Immature natural killer cell (primary cell): ENCODE data around the gene SAXO1. TPM values are rescaled to one million over a fixed set of nuclear protein-coding genes. Genes with fewer than 3 reads are reported as not detected.

Experiments used
- DNase-seq, 3 donors: peaks; one replicate each; pipeline ENCODE4 v3.0.0; 2022; ENCODE audit warnings: mixed read lengths in 1 of 3
- H3K27ac Mint-ChIP-seq, 6 donors: one replicate each; pipeline ENCODE4 v1.8.0; 2020; ENCODE audit warnings: mixed read lengths in 6 of 6, mild to moderate bottlenecking in 5 of 6, inconsistent platforms in 4 of 6, moderate library complexity in 3 of 6
- H3K27me3 Mint-ChIP-seq, 3 donors: one replicate each; pipeline ENCODE4 v1.8.0; 2020 to 2021; ENCODE audit warnings: low read depth in 3 of 3, mild to moderate bottlenecking in 3 of 3, mixed read lengths in 3 of 3, moderate library complexity in 3 of 3, inconsistent platforms in 1 of 3
- H3K36me3 Mint-ChIP-seq, 3 donors: one replicate each; pipeline ENCODE4 v1.8.0; 2020; ENCODE audit warnings: mixed read lengths in 3 of 3, inconsistent platforms in 2 of 3, mild to moderate bottlenecking in 2 of 3
- H3K4me1 Mint-ChIP-seq, 2 donors: one replicate each; pipeline ENCODE4 v1.8.0; 2020; ENCODE audit warnings: inconsistent platforms in 2 of 2, mild to moderate bottlenecking in 2 of 2, mixed read lengths in 2 of 2, moderate library complexity in 1 of 2
- H3K4me3 Mint-ChIP-seq, 5 donors: one replicate each; pipeline ENCODE4 v1.8.0; 2020; ENCODE audit warnings: mild to moderate bottlenecking in 5 of 5, mixed read lengths in 5 of 5, inconsistent platforms in 3 of 5, moderate library complexity in 3 of 5
- H3K9me3 Mint-ChIP-seq, 6 donors: one replicate each; pipeline ENCODE4 v1.8.0; 2020; ENCODE audit warnings: mild to moderate bottlenecking in 6 of 6, mixed read lengths in 6 of 6, inconsistent platforms in 4 of 6, moderate library complexity in 3 of 6
- polyA plus RNA-seq, 3 donors: library from polyadenylated mRNA; unstranded; fragments of 300-500 nt; fragmentation: Illumina TruSeq; gene quantifications; one replicate each; pipeline ENCODE4 v1.2.3, GENCODE V29; 2021

The SAXO1 gene
- polyA plus RNA-seq, 3 donors from 2014 or later: not detected

GRCh38 chr9:18906656-18907395 lies 126.2 kb downstream of the SAXO1 start:
- no peaks in the 10 kb centered on the region for H3K36me3 Mint-ChIP-seq

DNA sequence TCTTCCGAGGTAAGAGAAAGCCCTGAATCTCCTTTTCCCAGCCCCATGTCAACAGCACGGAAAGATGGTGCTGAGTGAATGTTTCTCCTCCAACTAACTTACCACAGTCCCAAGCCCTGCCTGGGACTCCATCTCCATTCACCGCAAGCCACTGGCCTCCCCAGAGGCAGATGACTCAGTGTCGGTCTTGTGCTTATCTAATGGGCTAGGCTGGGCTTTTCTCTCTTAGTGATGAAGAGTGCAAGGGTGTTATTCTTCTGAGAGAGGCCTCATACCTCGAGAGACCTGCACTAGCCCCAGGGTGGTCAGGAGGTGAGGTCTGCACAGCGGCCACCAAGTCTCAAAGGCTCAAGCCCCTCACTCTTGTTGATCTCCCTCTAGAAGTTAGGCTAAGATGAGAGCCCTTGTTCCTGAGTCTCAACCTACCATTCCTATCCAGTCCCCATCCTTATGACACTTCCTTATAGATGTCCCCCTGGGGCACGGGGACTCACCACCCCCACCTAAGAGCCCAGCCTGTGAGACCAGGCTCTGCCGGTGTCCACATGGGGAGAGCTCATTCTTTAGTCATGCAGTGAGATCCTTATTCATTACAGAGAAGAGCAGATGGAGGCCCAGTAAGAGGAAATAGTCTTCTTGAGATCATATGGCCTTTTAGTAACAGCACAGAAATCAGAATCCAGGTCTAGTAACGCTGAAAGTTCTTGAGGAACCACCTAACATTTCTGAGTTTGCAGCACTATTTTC lies 127.0 kb downstream of the SAXO1 start:
- Mint-ChIP-seq H3K27me3 (peaks cover 2 to 12% (median 3%) of the 10 kb centered on the region in 3 donors), H3K4me1 (no peaks in the 10 kb centered on the region), H3K27ac (no peak overlapping the region), H3K36me3 (no peaks in the 10 kb centered on the region), H3K4me3 (no peak overlapping the region), H3K9me3 (peaks cover 2 to 9% (median 5%) of the 10 kb centered on the region in 6 donors)
- no peak for DNase-seq

More at GRCh38 chr9:18906656-18907395, 126.2 kb downstream of the SAXO1 start:
- H3K9me3 Mint-ChIP-seq: peaks cover 1 to 8% (median 4%) of the 10 kb centered on the region in 6 donors
- H3K4me3 Mint-ChIP-seq: no peak overlapping the region
- no peak overlapping the region for H3K27ac Mint-ChIP-seq
- no peaks in the 10 kb centered on the region for H3K4me1 Mint-ChIP-seq
- peaks cover 2 to 12% (median 3%) of the 10 kb centered on the region in 3 donors for H3K27me3 Mint-ChIP-seq
- DNase-seq: no peak

DNA sequence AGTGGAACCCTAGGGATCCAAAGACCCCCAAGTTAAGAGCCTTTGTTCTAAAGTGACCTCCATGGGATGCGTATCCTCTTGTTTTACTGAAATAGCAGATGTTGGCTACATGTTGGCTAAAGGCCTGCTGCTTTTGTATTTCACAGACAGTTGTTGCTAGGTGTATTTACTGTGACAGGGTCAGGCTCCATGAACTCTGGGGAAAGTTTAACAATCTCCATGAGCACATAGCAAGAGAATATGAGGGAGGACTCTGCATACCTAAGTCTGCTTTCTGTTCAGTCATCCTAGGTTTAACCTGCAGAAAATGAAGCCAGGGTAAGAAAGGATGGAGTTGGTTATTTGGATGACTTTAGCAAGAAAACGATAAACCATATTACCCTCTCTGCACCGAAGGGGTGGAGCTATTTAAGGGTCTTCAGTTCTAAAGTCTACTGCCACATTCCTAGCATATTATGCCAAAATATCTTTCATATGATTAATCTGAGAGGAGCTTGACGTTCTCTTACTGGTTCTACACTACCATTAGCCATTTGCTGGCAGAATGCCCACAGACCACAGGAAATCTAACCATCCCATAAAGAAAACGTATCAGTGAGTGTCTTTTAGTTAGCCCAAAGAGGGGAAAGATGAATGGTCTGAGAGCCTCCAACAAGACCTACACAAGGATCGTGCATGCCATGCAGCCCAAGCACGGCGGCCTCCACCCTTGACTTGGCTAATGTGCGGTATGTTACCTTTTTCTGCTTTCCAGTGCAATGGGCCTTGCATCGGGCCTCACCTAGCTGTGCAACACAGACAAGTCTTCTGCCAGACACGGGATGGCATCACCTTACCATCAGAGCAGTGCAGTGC lies 127.8 kb downstream of the SAXO1 start:
- H3K4me3 Mint-ChIP-seq: no peak overlapping the region
- H3K4me1 Mint-ChIP-seq: no peaks in the 10 kb centered on the region
- peaks cover 2 to 11% (median 5%) of the 10 kb centered on the region in 6 donors for H3K9me3 Mint-ChIP-seq
- H3K36me3 Mint-ChIP-seq: no peaks in the 10 kb centered on the region
- DNase-seq: no peak
- peaks cover 2 to 8% (median 3%) of the 10 kb centered on the region in 3 donors for H3K27me3 Mint-ChIP-seq
- no peak overlapping the region for H3K27ac Mint-ChIP-seq

DNA sequence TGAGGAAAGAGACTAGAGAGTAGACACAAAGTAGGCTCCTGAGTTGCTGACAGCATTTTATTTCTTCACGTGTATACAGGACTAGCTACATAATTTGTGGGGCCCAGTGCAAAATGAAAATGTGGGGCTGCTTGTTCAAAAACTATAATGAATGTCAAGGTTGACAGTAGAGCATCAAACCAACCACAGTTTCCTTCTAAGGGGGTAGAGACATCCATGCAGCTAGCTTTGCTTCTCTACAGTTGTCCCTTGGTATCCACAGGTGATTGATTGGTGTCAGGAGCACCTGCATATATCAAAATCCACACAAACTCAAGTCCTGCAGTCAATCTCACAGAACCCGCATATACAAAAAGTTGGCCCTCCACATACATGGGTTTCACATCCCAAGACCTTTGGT lies 129.6 kb downstream of the SAXO1 start:
- Mint-ChIP-seq H3K36me3 (no peaks in the 10 kb centered on the region), H3K9me3 (peaks cover 2 to 14% (median 5%) of the 10 kb centered on the region in 6 donors), H3K27me3 (peaks cover 2 to 7% (median 3%) of the 10 kb centered on the region in 3 donors), H3K27ac (no peak overlapping the region), H3K4me1 (no peaks in the 10 kb centered on the region), H3K4me3 (no peak overlapping the region)
- no peak for DNase-seq

GRCh38 chr9:18896531-18897179 lies 136.4 kb downstream of the SAXO1 start:
- Mint-ChIP-seq H3K9me3 (peaks cover 4 to 20% (median 14%) of the 10 kb centered on the region in 6 donors), H3K27me3 (peaks cover 0 to 1% (median 0%) of the 10 kb centered on the region in 3 donors), H3K4me3 (no peak overlapping the region), H3K27ac (no peak overlapping the region), H3K36me3 (peaks cover 0 to 6% (median 3%) of the 10 kb centered on the region in 3 donors), H3K4me1 (peaks cover 6 to 13% of the 10 kb centered on the region in 2 donors)
- no peak for DNase-seq

DNA sequence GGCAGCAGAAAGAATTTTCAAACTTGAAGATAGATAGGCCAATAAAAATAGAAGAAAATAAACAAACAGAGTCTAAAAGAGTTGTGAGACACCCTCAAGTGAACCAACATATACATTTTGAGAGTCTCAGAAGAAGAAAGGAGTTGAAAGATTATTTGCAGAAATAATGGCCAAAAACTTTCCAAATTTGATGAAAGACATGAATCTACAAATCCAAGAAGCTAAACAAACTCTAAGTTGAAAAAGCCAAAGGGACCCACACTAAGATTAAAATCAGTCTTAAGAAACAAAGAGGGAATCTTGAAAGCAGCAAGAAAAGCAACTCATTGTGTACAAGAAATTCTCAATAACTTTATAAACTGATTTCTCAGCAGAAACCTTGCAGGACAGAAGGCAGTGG lies 137.0 kb downstream of the SAXO1 start:
- H3K9me3 Mint-ChIP-seq: peaks cover 4 to 20% (median 14%) of the 10 kb centered on the region in 6 donors
- peaks cover 0 to 6% (median 3%) of the 10 kb centered on the region in 3 donors for H3K36me3 Mint-ChIP-seq
- H3K4me3 Mint-ChIP-seq: no peak overlapping the region
- DNase-seq: no peak
- peaks cover 0 to 1% (median 0%) of the 10 kb centered on the region in 3 donors for H3K27me3 Mint-ChIP-seq
- H3K27ac Mint-ChIP-seq: no peak overlapping the region
- H3K4me1 Mint-ChIP-seq: peaks cover 6 to 13% of the 10 kb centered on the region in 2 donors

DNA sequence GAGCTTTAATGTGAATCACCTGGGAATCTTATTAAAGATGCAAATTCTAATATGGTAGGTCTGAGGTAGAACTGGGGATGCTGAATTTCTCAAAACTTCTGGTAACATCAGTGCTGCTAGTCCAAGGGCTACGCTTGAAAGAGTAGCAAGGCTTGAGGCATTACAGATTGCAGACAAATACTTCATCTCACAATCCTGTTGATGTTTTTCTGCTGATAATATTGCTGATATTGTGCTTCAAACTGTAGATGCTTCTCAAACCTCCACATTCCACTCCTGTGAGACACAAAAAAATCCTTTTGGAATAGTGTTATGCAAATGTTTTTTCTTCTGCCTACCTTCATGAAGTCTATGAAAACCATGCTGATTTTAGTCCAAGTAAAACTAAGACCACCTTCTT lies 139.5 kb downstream of the SAXO1 start:
- H3K4me3 Mint-ChIP-seq: no peak overlapping the region
- H3K27me3 Mint-ChIP-seq: peaks cover 0 to 8% (median 0%) of the 10 kb centered on the region in 3 donors
- H3K9me3 Mint-ChIP-seq: peaks cover 4 to 16% (median 13%) of the 10 kb centered on the region in 6 donors
- peaks cover 0 to 6% (median 3%) of the 10 kb centered on the region in 3 donors for H3K36me3 Mint-ChIP-seq
- H3K27ac Mint-ChIP-seq: no peak overlapping the region
- H3K4me1 Mint-ChIP-seq: peaks cover 6 to 13% of the 10 kb centered on the region in 2 donors
- DNase-seq: no peak

GRCh38 chr9:18893046-18893445 lies 140.0 kb downstream of the SAXO1 start:
- no peak for DNase-seq
- H3K9me3 Mint-ChIP-seq: peaks cover 4 to 17% (median 11%) of the 10 kb centered on the region in 6 donors
- H3K27me3 Mint-ChIP-seq: peaks cover 0 to 10% (median 0%) of the 10 kb centered on the region in 3 donors
- H3K36me3 Mint-ChIP-seq: peaks cover 0 to 6% (median under 1%) of the 10 kb centered on the region in 3 donors
- H3K4me3 Mint-ChIP-seq: no peak overlapping the region
- H3K27ac Mint-ChIP-seq: no peak overlapping the region
- H3K4me1 Mint-ChIP-seq: peaks cover 6 to 13% of the 10 kb centered on the region in 2 donors

GRCh38 chr9:18891946-18892670 lies 140.9 kb downstream of the SAXO1 start:
- no peak for DNase-seq
- no peak overlapping the region for H3K27ac Mint-ChIP-seq
- H3K27me3 Mint-ChIP-seq: peaks cover 0 to 10% (median 0%) of the 10 kb centered on the region in 3 donors
- peaks cover 4 to 17% (median 11%) of the 10 kb centered on the region in 6 donors for H3K9me3 Mint-ChIP-seq
- no peak overlapping the region for H3K4me3 Mint-ChIP-seq
- peaks cover 0 to 6% (median 0%) of the 10 kb centered on the region in 3 donors for H3K36me3 Mint-ChIP-seq
- peaks cover 6 to 13% of the 10 kb centered on the region in 2 donors for H3K4me1 Mint-ChIP-seq

- H3K36me3 Mint-ChIP-seq: no peaks in the 10 kb centered on the region
- DNase-seq: no peak
- H3K9me3 Mint-ChIP-seq: peaks cover 0 to 12% (median 3%) of the 10 kb centered on the region in 6 donors
- peaks cover 0 to 10% (median 0%) of the 10 kb centered on the region in 3 donors for H3K27me3 Mint-ChIP-seq
- no peak overlapping the region for H3K4me3 Mint-ChIP-seq
- no peak overlapping the region for H3K27ac Mint-ChIP-seq
- H3K4me1 Mint-ChIP-seq: no peaks in the 10 kb centered on the region
Measured at GRCh38 chr9:18890372-18890771, 142.6 kb downstream of the SAXO1 start.

DNA sequence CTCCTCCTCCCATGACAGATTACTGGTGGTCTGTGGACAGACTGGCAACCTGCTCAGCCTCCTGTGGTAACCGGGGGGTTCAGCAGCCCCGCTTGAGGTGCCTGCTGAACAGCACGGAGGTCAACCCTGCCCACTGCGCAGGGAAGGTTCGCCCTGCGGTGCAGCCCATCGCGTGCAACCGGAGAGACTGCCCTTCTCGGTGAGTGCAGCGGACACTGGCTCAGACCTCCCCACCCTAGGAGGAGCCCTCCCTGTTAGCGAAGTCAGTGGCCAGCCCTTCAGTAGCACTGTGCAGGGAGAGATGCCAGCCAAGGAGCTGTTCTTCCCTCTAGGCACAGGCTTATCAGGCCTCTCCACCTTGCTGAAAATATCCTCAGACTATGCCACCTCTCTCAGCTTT lies 143.5 kb downstream of the SAXO1 start:
- Mint-ChIP-seq H3K4me3 (no peak overlapping the region), H3K27ac (no peak overlapping the region), H3K9me3 (peaks cover 0 to 6% (median under 1%) of the 10 kb centered on the region in 6 donors), H3K27me3 (peaks cover 0 to 12% (median 0%) of the 10 kb centered on the region in 3 donors), H3K36me3 (no peaks in the 10 kb centered on the region), H3K4me1 (no peaks in the 10 kb centered on the region)
- DNase-seq: no peak

DNA sequence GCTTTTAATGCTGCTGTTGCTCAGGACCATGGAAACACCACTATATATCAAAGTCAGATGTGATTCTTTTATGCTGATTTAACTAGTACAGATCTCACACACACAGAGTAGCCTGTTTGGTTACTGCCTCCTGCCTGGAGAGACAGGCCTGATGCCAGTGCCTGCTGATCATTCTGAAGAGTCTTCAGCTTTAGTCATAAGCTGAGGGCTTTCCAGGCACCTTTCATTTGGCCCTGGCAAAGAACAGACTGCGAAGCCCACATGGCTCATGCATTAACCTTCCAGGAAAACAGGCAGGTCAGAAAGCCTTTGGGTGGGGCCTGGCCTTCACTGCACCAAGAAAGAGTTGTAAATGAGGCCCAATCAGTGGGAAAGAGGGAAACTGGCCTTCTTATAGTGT lies 144.7 kb downstream of the SAXO1 start:
- no peaks in the 10 kb centered on the region for H3K4me1 Mint-ChIP-seq
- no peak overlapping the region for H3K4me3 Mint-ChIP-seq
- peaks cover 0 to 11% (median 0%) of the 10 kb centered on the region in 3 donors for H3K27me3 Mint-ChIP-seq
- DNase-seq: no peak
- peaks cover 0 to 10% (median 0%) of the 10 kb centered on the region in 6 donors for H3K9me3 Mint-ChIP-seq
- no peak overlapping the region for H3K27ac Mint-ChIP-seq
- H3K36me3 Mint-ChIP-seq: no peaks in the 10 kb centered on the region
